22Rv1 (cell line): ENCODE data around the gene EDIL3.

Experiments
- ZFX ChIP-seq: fragments of 450-650 bp; IDR thresholded peaks from 2 replicates; pipeline ENCODE4 v1.6.1; 2017; ENCODE audit warnings: antibody characterized with exemption, borderline replicate concordance
- TF ChIP-seq, protein P1 (sequence below): fragments of 450-650 bp; IDR thresholded peaks from 2 replicates; pipeline ENCODE4 v1.5.1; 2017; ENCODE audit warnings: mild to moderate bottlenecking

DNA sequence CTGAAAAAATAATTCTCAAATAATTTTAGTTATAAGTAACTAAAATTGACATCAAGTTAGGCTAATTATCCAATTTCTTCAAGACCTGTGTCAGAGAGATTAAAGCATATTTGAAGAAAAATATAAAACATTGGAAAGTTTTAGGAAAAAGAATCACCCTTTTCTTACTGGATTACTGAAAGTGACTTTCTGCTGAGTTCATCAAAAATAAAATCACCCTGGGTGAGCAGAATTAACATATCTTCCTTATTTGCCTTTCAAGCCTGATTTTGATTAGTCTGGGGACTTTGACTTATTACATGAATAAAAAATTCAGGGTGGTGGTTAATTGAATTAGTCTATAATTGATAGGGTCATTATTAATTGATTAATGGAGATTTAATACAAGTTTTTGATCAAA is 411.8 kb downstream of the EDIL3 start:
- TF ChIP-seq, protein P1, sequence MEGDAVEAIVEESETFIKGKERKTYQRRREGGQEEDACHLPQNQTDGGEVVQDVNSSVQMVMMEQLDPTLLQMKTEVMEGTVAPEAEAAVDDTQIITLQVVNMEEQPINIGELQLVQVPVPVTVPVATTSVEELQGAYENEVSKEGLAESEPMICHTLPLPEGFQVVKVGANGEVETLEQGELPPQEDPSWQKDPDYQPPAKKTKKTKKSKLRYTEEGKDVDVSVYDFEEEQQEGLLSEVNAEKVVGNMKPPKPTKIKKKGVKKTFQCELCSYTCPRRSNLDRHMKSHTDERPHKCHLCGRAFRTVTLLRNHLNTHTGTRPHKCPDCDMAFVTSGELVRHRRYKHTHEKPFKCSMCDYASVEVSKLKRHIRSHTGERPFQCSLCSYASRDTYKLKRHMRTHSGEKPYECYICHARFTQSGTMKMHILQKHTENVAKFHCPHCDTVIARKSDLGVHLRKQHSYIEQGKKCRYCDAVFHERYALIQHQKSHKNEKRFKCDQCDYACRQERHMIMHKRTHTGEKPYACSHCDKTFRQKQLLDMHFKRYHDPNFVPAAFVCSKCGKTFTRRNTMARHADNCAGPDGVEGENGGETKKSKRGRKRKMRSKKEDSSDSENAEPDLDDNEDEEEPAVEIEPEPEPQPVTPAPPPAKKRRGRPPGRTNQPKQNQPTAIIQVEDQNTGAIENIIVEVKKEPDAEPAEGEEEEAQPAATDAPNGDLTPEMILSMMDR, result no peak
- no peak for TF ChIP-seq ZFX
